Activated CD8-positive, alpha-beta memory T cell treated with anti-CD3 and anti-CD28 coated beads for 36 hours (primary cell): ENCODE measurements around the gene TGFA. TPM values are rescaled to one million over a fixed set of nuclear protein-coding genes. Genes with fewer than 3 reads are reported as not detected.

ENCODE experiments used
- CTCF ChIA-PET: fragments of 350-600 bp; sonication (Branson Sonifier 250); formaldehyde crosslinking; loops from one replicate; lab custom pipeline; 2021; ENCODE audit warnings: antibody characterized with exemption; lab: Charles Lee
- POLR2A ChIA-PET: fragments of 350-600 bp; sonication (Branson Sonifier 250); formaldehyde crosslinking; loops from one replicate; lab custom pipeline; 2021; ENCODE audit warnings: antibody characterized with exemption; lab: Charles Lee
- total RNA-seq, 2 experiments: library from RNA; stranded (reverse); gene quantifications; one replicate each; pipeline ENCODE4 v1.2.3, GENCODE V29; 2021

Gene TGFA
- total RNA-seq, 2 experiments from 2014 or later, result 0.11 to 0.13 TPM

DNA sequence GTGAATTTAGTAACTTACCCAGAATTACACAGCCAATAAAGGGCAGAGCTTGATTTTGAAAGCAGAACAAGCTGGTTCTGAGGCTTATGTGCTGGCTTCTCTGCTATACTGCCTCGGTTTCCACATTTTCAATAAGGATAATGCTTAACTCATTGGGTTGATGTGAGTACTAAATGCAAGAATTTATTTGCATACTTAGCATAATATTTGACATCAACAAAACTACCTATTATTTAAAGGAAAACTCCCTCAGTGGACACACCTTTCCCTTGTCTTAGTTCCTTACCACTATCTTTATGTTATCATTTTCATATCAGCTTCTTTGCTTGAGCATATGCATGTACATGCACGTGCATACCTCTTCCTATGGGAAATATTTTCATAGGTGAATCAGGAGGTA, 3.0 kb upstream of the TGFA start:
- POLR2A ChIA-PET, result no interaction called here
- CTCF ChIA-PET, result interaction anchor here (0.6 kb wide), 1 partner anchor 14 kb away, joined by 3 read pairs; no protein-coding TSS in a partner anchor

- CTCF ChIA-PET, result interaction anchor here (0.8 kb wide), 1 partner anchor 11 kb away, joined by 3 read pairs; no protein-coding TSS in a partner anchor
- POLR2A ChIA-PET, result no interaction called here
Measured at GRCh38 chr2:70554338-70554892, 789 bp upstream of the TGFA start.

DNA sequence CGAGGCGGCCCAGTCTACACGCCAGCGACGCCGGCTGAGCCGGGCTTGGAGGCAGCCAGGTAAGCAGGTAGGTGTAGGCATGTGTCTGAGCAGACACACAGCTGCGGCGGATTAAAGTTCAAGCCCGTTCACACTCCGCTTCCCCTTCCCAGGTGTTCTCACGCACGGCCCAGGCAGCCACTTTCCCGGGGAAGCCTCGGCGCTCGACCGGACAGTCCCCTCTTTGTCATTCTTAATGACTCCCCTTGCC, 367 bp downstream of the TGFA start:
- CTCF ChIA-PET, result no interaction called here

DNA sequence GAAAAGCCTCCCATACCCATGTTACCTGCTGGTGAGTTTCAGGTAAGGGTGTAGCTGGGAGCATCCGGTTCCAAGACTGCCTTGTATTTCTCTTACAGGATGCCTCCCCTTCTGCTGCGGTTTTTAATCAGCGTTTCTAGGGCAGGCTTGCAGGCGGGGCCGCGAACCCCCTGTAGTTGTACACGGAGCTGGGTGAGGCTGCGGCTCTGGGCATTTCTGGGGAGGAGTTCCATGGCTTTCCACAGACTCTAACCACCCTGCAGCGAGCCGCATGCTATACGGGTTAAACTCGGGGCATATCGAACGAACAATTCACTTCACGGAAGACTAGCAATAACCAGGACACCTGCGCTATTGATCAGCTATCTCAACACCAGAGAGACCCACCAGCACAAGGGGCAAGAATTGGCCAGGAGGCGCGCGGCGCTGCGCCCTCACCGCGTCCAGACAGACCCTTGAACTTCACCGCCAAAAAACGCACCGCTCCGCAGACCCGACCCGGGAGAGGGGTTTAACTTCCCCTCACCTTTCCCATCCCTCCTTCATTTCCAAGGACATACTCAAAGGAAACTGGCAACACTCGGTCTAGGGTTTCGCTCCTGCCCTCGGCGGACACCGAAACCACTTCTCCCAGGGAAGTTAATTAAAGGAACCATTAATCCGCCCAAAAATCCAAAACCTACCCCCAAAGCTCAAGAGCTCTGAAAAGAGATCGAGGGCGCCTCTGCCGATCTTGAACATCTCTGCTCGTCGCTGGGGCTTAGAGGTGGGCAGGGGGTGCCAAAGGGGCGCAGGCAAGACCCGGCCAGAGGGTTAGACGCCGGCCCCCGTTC, 909 bp downstream of the TGFA start:
- ChIA-PET CTCF (no interaction called here), POLR2A (no interaction called here)

More for the DNA sequence above, 367 bp downstream of the TGFA start:
- POLR2A ChIA-PET, result no interaction called here

DNA sequence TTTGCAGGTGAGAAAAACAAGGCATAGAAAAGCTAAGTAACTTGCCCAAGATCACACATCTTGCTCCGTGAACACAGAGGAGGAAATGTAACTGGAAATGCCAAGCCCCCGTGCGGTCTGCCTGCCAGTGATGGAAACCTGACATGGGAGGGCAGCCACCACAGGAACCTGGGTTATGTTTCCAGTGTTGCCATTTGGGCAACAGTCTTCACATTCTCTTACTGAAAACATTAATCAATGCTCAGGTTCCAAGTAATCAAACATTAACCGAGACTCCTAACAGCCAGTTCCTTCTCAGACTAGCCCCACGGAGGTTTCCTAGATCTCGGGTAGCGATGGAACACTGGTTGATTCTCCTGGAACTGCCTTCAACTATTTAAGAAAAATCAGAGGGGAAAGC, 2.5 kb downstream of the TGFA start:
- ChIA-PET CTCF (no interaction called here), POLR2A (no interaction called here)

- ChIA-PET CTCF (no interaction called here), POLR2A (no interaction called here)
Measured at GRCh38 chr2:70549962-70550361, 3.7 kb downstream of the TGFA start.

DNA sequence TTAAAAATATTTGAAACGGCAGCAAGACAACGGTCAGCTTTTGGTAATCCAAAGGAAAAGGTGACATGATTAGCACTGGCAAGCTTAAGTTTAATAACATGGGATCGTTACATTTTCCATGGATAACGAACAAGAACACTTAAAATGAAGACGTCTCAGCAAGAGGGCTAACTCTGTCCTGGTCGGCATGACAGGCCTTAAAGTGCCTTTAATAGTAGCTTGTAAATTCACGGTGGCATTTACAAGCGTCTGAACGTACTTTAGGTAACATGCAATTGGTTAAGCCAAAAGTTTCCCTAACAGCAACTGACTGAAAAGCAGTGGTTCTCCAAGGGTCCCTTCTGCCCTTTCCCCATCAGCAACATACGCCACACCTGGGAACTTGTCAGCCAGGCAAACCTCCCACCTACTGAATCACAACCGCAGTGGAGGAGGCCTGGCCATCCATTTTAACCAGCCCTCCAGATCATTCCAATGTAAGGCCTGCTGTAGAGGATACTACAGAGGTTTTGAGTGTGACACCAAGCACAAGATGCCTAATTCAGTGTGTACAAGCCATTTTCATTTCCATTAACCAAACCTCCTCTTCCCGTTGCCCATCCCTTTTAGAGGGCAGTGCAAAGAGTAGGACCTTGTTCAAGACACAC, 4.4 kb downstream of the TGFA start:
- POLR2A ChIA-PET, result no interaction called here
- CTCF ChIA-PET, result no interaction called here

DNA sequence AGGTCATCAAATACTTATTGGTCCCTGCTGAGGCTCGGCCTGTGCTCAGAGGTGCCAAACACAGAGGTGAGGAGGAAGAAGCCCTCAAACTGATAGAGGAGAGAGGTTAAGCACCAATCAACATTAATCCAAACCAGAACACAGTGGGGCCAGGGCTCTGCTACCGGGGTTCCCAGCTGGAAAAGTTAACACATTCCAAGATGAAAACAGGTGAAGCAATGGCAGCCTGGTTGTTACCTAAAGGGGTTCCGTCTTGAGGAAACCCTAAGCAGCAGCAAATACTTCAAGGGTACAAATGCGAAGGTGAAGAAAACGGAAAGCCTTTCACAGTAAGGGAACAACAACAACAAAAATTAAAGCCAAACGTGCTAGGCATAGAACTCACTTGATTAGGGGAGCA, 5.4 kb downstream of the TGFA start:
- CTCF ChIA-PET, result no interaction called here
- POLR2A ChIA-PET, result no interaction called here

- ChIA-PET POLR2A (no interaction called here), CTCF (no interaction called here)
Measured at GRCh38 chr2:70546885-70547284, 6.7 kb downstream of the TGFA start.

DNA sequence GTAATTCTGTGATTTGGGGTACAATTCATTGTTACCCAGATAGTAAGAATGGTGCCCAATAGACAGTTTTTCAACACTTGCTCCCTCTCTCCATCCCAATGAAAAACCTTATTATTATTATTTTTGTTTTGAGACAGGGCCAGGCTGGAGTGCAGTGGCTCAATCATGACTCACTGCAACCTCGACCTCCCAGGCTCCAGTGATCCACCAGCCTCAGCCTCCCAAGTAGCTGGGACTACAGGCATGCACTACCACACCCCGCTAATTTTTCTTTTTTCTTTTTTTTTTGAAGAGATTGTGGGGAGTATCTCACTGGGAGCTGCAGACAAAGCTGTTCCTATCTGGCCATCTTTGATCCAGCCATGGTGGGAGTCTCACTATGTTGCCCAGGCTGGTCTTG, 7.2 kb downstream of the TGFA start:
- ChIA-PET POLR2A (no interaction called here), CTCF (no interaction called here)

DNA sequence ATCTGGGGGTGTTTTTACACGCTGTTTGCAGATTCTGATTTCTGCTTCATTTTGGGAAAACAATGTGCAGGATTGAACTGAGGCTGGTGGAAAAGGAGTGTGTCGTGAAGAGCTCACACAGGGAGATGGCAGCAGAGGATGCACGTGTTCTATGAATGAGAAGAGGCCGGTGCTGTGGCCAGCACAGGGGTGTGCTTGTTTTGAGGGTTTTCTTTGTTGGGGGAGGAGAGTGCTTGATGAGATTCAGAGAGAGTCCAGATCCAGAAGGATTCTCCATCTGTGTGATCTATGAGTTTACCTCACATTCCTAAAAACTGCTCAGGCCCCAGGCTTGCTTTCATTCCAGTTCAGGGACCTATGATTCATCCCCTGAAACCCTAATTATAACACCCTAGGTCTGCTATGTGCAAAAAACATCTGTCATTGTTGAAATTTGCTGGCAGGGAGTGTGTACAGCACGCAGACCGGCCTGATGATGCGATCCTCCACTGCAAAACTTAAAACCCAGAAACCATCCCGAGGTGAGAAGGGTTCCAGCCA, 12.1 kb downstream of the TGFA start:
- ChIA-PET CTCF (no interaction called here), POLR2A (no interaction called here)

DNA sequence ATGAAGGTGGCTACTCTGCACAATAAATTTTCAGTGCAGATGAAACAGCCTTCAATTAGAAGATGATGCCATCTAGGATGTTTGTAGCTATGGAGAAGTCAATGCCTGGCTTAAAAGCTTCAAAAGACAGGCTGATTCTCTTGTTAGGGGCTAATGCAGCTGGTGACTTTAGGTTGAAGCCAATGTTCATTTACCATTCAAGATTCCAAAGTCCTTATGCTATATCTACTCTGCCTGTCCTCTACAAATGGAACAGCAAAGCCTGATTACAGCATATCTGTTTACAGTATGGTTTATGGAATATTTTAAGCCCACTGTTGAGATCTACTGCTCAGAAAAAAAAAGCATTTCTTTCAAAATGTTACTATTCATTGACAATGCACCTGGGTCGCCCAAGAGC, 15.8 kb downstream of the TGFA start:
- POLR2A ChIA-PET, result no interaction called here
- CTCF ChIA-PET, result no interaction called here

DNA sequence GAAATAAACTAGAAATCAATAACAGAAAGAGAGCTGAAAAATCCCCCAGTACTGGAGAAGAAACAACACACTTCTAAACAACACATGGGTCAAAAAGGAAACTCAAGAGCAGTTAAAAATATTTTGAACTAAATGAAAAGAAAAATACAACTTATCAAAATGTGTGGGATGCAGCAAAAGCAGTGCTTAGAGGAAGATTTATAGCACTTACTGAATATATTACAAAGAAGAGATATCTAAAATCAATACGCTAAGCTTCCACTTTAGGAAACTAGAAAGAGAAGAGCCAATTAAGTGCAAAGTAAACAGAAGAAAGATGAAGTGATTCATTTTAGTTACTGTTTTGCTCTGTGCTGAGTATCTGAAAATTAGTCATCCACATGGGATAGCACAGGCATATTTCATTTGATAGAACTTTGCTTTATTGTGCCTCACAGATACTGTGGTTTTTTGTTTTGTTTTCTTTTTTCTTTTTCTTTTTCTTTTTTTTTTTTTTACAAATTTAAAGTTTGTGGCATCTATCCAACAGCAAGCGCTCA, 17.0 kb downstream of the TGFA start:
- POLR2A ChIA-PET, result no interaction called here
- CTCF ChIA-PET, result no interaction called here

- CTCF ChIA-PET, result no interaction called here
Measured at GRCh38 chr2:70535573-70535972, 18.1 kb downstream of the TGFA start.

GRCh38 chr2:70534183-70534836, 19.3 kb downstream of the TGFA start:
- POLR2A ChIA-PET, result no interaction called here

More at GRCh38 chr2:70535573-70535972, 18.1 kb downstream of the TGFA start:
- POLR2A ChIA-PET, result no interaction called here

GRCh38 chr2:70532244-70532935, 21.2 kb downstream of the TGFA start:
- ChIA-PET CTCF (no interaction called here), POLR2A (no interaction called here)

More at GRCh38 chr2:70534183-70534836, 19.3 kb downstream of the TGFA start:
- CTCF ChIA-PET, result no interaction called here

DNA sequence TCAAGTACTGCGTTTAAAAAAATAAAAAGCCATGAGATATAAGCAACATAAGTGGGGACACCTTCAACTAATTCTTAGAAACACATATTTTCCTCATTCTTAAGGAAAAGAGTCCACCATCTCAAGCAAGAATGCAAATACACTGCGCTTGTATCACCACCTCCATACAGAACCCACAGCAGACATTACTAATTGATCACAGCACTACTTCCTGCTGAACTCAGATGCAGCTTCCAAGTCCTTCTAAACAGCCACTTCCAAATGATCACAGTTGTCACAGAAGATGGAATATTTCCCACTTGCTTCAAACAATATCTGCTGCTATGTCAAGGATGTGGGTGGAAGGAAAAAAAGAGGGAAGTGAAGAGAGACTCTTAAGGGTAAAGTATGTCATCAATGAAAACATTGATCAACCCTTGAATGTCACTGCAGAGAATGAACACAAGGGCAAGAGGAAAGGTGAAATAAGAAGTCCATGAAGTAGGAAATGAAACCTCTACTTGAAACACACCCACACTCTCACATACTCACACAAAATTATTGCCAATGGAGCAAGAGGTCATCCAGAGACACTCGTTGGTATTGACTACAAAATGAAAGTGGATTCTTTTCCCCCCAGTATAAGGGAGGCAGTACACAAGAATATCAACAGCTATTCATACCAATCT, 22.1 kb downstream of the TGFA start:
- CTCF ChIA-PET, result no interaction called here

GRCh38 chr2:70529610-70530009, 24.0 kb downstream of the TGFA start:
- CTCF ChIA-PET, result no interaction called here
- POLR2A ChIA-PET, result no interaction called here

More for the DNA sequence above, 22.1 kb downstream of the TGFA start:
- POLR2A ChIA-PET, result no interaction called here

GRCh38 chr2:70528929-70529328, 24.7 kb downstream of the TGFA start:
- ChIA-PET POLR2A (no interaction called here), CTCF (no interaction called here)
